ENCODE measurements around the gene ARHGEF25. TPM values are rescaled to one million over a fixed set of nuclear protein-coding genes. Genes with fewer than 3 reads are reported as not detected.

Gene ARHGEF25
- total RNA-seq, 3 donors from 2014 or later (not counting 1 experiment from before 2014, with no cell fraction given): 3.1 to 6.5 (median 5.1) TPM

DNA sequence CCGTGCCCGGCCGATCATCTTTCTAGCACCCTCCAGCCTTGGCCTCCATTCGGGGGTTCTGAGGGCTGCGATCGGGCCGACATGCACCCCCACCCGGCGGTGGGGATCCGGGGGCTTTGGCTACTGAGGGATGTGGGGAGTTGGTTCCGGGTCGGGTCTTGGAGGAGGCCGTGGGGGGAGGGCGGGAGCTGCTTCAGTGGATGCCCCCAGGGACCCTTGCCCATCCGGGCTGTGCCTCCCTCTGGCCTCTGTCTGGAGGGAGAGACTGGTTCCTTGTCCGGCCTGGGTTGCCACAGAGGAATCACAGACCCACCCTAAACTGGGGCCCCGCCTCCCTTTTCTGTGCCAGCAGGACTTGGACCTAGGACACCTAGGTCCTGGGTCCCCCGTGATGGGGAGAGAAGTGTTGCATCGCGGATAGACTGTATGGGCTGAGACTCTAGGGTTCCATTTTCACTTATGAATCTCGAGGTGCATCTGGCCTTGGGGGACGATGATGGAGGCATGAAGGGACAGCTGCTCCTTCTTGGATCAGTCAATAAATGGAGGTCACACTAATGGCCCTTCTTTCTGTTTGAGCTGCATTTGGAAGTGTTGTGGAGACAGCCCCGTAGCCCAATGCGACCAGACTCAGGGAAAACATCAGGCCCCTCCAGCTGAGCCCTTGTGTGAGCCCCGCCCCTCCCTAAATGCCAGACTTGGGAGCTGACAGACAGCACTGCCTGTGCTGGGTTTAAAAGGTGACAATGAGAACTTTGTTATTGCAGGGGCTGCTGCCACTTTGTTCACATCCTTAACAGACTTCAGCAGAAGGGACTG, 6.0 kb upstream of the ARHGEF25 start:
- Mint-ChIP-seq H3K27me3 (ENCODE audit: low read depth in 2 of 2) (no peaks in the 10 kb centered on the region), H3K9me3 (no peaks in the 10 kb centered on the region), H3K4me1 (peaks cover 35 to 54% of the 10 kb centered on the region in 2 donors), H3K27ac (peak overlapping the region; percentile 92 to 93), H3K4me3 (peak overlapping the region; percentile 84), H3K36me3 (no peaks in the 10 kb centered on the region)
- H3K27me3 ChIP-seq (ENCODE audit: control insufficient read depth, insufficient read depth, low read length): no peaks in the 10 kb centered on the region
- peak overlapping the region; percentile 57 for H3K4me3 ChIP-seq (ENCODE audit: low read length)
- peak overlapping the region; percentile 46 for H3K27ac ChIP-seq (ENCODE audit: low read length)
- peaks cover 32% of the 10 kb centered on the region for H3K4me1 ChIP-seq (ENCODE audit: control insufficient read depth, insufficient read depth, low read length)
- no peak for TF ChIP-seq CTCF (IDR thresholded peaks at IDR 0.05)
- ATAC-seq (peak in 2 of 3 donors; percentile 43 to 57), DNase-seq (peak in 1 of 2 donors; percentile 20)
- intact Hi-C loops (cut with micrococcal nuclease): loop anchor here (2.0 kb wide), 1 partner anchor 14 kb away; the partner anchor contains the start of gene PIP4K2C
- H3K36me3 ChIP-seq (ENCODE audit: control insufficient read depth, insufficient read depth, low read length): peaks cover 24% of the 10 kb centered on the region
- no peaks in the 10 kb centered on the region for H3K9me3 ChIP-seq (ENCODE audit: control insufficient read depth, insufficient read depth, low read length)
- WGBS (ENCODE audit: insufficient coverage): 22% methylated on average over 24 of the region's 25 CpGs

DNA sequence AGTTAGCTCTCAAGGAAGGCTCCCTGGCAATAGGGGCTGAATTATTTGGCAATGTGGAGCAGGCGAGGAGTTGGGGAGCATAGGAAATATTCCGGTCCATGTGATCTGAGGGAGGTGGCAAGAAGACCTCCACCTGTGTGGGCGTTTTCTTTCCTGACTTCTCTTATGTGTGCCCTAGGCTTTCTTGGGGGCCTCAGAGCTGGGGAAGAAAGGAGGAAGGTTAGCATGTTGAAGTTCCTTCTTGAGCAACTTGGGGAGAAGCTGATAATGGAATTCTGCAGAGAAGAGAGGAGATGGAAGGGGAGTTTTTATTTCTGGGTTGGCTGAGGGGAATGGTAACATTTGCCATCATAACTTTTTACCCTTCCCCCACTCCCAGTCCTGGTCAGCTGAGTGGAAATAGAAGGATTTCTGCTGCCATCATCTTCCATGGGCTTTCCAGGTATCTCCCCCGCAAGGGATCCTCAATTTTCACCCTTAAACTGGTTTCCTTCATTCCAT, 5.4 kb upstream of the ARHGEF25 start:
- Mint-ChIP-seq H3K4me3 (peak overlapping the region; percentile 84), H3K9me3 (no peaks in the 10 kb centered on the region), H3K4me1 (peaks cover 40 to 61% of the 10 kb centered on the region in 2 donors), H3K27ac (peak overlapping the region; percentile 92 to 93), H3K36me3 (no peaks in the 10 kb centered on the region), H3K27me3 (ENCODE audit: low read depth in 2 of 2) (no peaks in the 10 kb centered on the region)
- peaks cover 20% of the 10 kb centered on the region for H3K36me3 ChIP-seq (ENCODE audit: control insufficient read depth, insufficient read depth, low read length)
- no peak overlapping the region for H3K4me3 ChIP-seq (ENCODE audit: low read length)
- H3K4me1 ChIP-seq (ENCODE audit: control insufficient read depth, insufficient read depth, low read length): peaks cover 38% of the 10 kb centered on the region
- H3K27me3 ChIP-seq (ENCODE audit: control insufficient read depth, insufficient read depth, low read length): no peaks in the 10 kb centered on the region
- DNase-seq: no peak
- ATAC-seq: no peak
- H3K9me3 ChIP-seq (ENCODE audit: control insufficient read depth, insufficient read depth, low read length): no peaks in the 10 kb centered on the region
- TF ChIP-seq CTCF (IDR thresholded peaks at IDR 0.05): no peak
- H3K27ac ChIP-seq (ENCODE audit: low read length): no peak overlapping the region
- intact Hi-C loops (cut with micrococcal nuclease): loop anchor here (2.0 kb wide), 1 partner anchor 15 kb away; the partner anchor contains the start of gene PIP4K2C
- 95% methylated on average over 4 of the region's 4 CpGs for WGBS (ENCODE audit: insufficient coverage)

DNA sequence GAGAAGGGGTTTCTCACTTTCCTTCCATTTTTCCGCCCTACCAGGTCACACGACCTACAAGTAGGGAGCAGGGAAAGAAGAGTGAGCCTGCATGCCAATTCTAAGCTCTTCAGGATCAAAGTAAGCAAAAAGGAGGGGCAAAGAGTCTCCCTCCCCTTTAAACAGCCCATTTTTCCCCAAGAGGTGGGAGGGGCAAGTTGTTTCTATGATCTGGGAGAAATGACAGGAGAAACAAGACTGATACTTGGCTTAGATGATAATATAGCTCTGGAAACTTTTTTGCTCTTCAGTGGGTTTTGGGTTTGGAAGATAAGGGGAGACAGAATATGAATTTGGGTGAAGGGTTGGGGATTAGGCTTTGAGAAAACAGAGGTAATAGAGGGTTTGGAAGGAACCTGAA, 4.8 kb upstream of the ARHGEF25 start:
- peak overlapping the region; percentile 25 for H3K4me3 Mint-ChIP-seq
- Histone ChIP-seq H3K9me3 (ENCODE audit: control insufficient read depth, insufficient read depth, low read length) (no peaks in the 10 kb centered on the region), H3K4me3 (ENCODE audit: low read length) (no peak overlapping the region), H3K27me3 (ENCODE audit: control insufficient read depth, insufficient read depth, low read length) (no peaks in the 10 kb centered on the region), H3K27ac (ENCODE audit: low read length) (no peak overlapping the region), H3K4me1 (ENCODE audit: control insufficient read depth, insufficient read depth, low read length) (peaks cover 42% of the 10 kb centered on the region), H3K36me3 (ENCODE audit: control insufficient read depth, insufficient read depth, low read length) (peaks cover 15% of the 10 kb centered on the region)
- DNase-seq (no peak), ATAC-seq (no peak)
- no peak for TF ChIP-seq CTCF (IDR thresholded peaks at IDR 0.05)
- no peaks in the 10 kb centered on the region for H3K9me3 Mint-ChIP-seq
- intact Hi-C loops (cut with micrococcal nuclease): no loop called here
- H3K27ac Mint-ChIP-seq: peak overlapping the region; percentile 53 to 92
- H3K36me3 Mint-ChIP-seq: no peaks in the 10 kb centered on the region
- H3K4me1 Mint-ChIP-seq: peaks cover 40 to 64% of the 10 kb centered on the region in 2 donors
- no peaks in the 10 kb centered on the region for H3K27me3 Mint-ChIP-seq (ENCODE audit: low read depth in 2 of 2)
- WGBS (ENCODE audit: insufficient coverage): 90% methylated on average over 2 of the region's 2 CpGs

Data from natural killer cell (primary cell).